GM21515 (cell line): ENCODE measurements around the gene KRTCAP2.

ENCODE experiments used
- ATAC-seq: cut with Tn5 transposase; IDR thresholded peaks from one replicate; pipeline ENCODE4 v1.9.1; 2021; ENCODE audit not compliant: unreplicated experiment

KRTCAP2 gene

DNA sequence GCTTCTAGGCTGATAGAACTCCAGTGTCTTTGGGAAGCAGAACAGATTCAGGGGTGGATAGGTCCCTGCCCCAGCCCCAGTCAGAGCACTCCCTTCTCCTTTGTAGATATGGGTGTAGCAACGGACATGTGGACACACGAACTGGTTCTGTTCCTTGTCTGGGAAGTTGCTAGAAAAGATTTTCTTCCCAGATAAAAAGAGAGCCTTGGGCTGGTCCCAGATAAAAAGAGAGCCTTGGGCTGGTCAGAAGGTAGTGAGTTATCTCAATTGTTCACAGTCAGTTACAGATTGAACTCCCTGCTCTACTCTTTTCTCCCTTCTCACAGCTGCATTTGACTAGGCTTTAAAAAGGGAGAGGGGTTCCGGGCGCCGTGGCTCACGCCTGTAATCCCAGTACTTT lies 52.9 kb downstream of the KRTCAP2 start:
- no peak for ATAC-seq
